GM21381 (cell line): ENCODE results near the gene DDO.
"Not testable (repeated sequence)": the region's sequence is repeated elsewhere in the genome, so short reads cannot be mapped to it uniquely, and the experiment has no call there.

ENCODE experiments used
- ATAC-seq: cut with Tn5 transposase; IDR thresholded peaks from one replicate; pipeline ENCODE4 v1.9.1; 2021; ENCODE audit warnings: mild to moderate bottlenecking, moderate library complexity; ENCODE audit not compliant: unreplicated experiment

Gene DDO

GRCh38 chr6:110415086-110415916 is at the start of gene DDO:
Gene DDO, minus strand, starts transcription at chr6:110415575. Its CDS starts 2,113 bp downstream, at chr6:110413462.
- no peak for ATAC-seq

DNA sequence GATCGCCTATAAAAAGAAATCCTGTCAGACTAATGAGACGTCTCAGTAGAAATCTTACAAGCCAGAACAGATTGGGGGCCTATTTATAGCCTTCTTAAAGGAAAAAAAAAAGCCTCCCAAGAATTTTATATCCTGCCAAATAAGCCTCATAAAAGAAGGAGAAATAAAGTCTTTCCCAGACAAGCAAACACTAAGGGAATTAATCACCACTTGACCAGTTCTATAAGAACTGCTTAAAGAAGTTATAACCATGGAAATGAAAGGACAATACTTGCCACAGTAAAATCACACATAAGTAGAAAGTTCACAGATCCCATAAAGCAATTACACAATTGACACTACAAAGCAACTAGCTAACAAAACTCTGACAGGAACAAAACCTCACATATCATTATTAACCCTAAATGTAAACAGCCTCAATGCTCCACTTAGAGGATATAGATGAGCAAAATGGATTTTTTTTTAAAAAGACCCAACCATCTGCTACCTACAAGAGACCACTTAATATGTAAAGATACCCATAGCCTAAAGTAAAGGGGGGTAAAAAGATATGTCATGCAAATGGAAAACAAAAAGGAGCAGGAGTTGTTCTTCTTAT is 47.6 kb upstream of the DDO start:
- no peak for ATAC-seq

DNA sequence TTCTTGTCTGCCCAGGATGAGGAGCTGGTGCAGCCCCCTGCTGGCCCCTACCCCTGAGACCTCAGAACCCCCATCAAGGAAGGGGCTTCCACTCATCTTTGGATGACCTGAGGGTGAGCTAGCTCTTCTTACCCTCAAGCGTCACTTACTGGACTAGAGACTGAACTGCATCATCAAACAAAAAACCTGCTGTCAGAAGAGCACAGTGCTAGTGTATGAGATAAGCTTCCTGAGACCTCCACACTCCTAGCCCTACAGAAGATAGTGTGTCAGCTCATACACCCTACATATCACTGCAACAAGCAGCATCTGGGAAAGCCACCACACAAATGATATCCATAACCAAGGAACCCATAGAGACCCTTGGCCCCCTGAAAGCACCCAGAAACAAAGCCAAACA is 46.0 kb upstream of the DDO start:
- no peak for ATAC-seq

- no peak for ATAC-seq
These were observed 43.8 kb upstream of the DDO start for GRCh38 chr6:110459137-110459536.

DNA sequence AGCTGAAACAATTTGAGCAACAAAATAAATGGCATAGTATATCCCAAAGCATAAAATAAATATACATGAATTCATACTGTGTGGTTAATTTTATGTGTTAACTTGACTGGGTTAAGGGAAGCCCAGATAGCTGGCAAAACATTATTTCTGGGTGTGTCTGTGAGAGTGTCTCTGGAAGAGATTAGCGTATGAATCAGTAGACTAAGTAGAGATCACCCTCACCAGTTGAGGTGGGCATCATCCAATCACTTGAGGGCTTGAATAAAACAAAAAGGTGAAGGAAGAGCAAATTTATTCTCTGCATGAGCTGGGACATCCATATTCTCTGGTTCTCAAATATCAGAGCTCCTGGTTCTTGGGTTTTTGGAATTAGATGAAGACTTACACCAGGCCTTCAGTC is 43.1 kb upstream of the DDO start:
- no peak for ATAC-seq

- ATAC-seq = not testable (repeated sequence)
These were observed 42.3 kb upstream of the DDO start for GRCh38 chr6:110457567-110458175.

- no peak for ATAC-seq
These were observed 41.3 kb upstream of the DDO start for GRCh38 chr6:110456694-110457093.

DNA sequence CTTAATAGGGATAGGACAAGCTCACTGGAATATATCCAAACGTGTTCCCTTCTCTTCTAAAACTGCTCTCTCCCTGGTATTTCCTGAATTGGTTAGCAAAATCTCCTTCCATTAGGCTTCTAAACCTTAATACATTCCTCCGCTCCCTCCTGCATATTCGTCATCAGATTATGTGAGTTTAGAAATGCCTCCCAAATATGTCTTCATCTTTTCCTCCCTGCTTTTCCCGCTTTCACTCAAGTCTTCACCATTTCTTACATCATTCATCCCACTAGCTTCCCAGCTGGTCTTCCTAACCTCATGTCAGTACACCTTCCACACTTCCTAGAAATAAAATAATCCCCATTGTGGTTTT is 34.1 kb upstream of the DDO start:
- no peak for ATAC-seq

DNA sequence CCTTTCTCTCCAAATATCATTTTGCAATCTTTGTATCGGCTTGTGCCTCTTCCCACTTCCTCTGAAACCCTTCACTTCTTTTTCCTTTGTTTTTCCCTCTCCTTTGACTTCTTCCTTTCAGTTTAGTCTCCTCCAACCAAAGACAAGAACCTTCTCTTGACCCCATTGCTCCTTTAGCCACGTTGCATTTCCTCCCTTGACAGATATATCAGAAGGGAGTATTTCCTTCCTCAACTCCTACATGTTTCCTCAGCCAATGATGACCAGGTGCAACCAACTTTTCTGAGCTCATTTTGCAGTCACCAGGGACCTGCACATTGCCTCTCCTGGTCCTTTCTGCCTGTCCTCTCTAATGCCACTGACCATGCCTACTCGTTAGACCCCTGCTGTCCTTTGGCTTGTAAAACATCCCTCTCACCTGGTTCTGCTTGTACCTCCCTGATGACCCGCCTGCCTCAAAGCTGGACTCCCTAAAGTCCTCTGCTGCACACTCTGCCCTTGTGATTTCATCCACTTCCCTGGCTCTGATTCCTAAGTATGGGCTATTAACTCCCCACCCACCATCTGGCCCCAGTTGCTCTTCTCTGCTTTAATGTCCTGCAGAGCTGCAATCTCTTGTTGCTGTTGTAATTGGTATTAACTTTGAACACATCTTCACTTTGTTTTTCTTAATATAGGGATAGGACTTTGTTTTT is 33.6 kb upstream of the DDO start:
- no peak for ATAC-seq

DNA sequence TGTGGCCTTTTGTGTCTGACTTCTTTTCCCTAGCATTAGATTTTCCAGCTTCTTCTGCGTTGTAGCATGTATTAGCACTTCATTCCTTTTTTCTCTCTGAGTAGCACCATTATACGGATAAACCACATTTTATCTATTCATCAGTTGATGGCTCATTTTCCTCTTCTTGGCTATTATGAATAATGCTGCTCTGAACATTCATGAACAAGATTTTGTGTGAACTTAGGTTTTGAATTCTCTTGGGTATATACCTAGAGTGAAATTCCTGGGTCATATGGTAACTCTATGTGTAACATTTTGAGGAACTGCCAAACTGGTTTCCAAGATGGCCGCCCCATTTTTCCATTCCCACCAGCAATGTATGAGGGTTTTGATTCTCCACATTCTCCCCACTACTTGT is 32.4 kb upstream of the DDO start:
- ATAC-seq = no peak

DNA sequence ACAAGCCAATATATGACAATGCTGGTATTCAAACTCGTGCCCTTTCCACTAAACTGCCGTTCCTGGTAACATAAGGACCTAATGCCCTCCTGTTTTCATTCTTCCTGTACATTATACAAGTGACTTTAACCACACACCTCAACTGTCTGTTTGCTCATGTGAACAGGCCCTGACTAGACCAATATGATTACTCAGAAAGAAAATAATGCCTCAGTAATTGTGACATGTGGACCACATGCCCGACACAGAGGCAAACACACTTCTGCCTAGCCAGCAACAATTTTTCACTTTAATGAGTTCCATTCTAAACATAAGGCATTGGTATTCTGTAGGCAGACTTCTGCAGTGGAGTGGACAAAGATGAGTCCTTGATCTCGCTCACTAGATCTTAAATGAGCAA is 31.0 kb upstream of the DDO start:
- no peak for ATAC-seq

DNA sequence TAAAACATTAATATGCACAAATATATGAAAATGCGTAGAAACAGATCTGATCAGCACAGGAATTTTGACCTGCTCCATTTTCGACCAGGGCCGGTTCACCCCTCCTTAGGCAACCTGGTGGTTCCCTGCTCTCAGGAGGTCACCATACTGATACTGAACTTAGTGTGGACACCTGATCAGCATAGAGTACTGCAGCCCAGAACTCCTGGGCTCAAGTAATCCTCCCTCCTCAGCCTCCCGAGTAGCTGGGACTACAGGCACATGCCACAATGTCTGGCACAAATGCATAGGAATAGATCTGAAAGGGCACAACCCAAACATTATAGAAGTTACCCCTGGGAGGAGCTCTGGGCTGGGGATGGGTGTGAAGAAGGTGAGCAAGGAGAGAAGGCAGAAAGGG is 24.7 kb upstream of the DDO start:
- no peak for ATAC-seq

DNA sequence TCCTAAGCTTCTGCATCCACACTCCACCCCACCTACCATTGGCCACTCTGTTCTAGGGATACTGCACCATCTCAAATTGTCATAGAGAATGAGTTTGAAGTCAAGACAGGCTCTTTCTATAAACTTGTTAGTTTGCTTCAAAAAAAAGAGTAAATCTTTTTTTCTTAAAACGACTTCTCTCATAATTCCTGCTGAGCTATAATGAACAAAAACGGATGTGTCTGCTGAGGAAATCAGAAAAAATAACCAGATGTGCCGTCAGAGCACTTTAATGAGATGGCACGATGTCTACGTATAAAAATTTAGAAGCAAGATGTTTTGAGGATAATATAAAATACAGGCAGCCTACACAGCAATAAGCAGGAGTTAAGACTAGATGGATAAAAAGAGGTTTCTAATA is 24.0 kb upstream of the DDO start:
- no peak for ATAC-seq

DNA sequence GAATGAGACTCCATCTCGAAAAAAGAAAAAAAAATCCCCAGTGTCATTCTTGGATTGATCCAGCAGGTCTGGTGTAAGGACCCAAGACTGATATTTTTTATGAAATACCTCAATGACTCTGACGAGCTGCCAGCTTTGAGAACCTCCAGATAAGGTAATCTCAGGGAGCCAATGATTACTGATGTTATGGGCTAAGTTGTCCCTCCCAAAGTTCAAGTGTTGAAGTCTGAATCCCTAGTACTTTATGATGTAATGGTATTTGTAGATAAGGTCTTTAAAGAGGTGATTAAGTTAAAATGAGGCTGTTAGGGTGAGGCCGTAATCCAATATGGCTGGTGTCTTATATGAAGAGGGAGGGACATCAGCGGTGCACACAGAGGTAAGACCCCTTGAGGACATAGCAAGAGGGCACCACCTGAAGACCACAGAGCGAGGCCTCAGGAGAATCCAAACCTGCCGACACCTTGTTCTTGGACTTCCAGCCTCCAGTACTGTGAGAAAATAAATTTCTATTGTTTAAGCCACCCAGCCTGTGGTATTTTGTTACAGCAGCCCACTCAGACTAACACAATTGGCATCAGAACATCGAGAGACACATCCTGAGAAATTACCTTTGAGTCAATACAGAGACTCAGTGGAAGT is 19.7 kb upstream of the DDO start:
- no peak for ATAC-seq

GRCh38 chr6:110432285-110432900 is 17.0 kb upstream of the DDO start:
- ATAC-seq = no peak

DNA sequence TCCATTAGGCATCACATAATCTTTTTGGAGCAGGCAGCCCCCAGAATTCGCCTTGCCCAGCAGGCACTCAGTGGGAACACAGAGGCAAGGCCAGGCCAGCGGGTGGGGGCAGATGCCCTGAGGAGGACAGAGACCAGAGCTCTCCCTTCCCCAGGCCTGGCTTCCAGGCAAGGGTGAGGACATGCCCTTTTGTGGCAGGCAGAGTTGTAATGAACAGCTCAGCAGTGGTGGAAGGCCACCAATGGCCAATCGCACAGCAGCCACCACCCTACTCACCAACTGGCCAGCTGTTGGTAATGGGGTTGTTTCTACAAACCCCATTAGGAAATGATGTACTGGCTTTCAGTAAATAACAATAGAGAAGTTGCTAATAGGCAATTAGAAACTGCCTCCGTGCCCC is 15.4 kb upstream of the DDO start:
- ATAC-seq = no peak

GRCh38 chr6:110430236-110430635 is 14.9 kb upstream of the DDO start:
- no peak for ATAC-seq

- ATAC-seq = no peak
These were observed 12.8 kb upstream of the DDO start for GRCh38 chr6:110428153-110428552.

- no peak for ATAC-seq
These were observed 10.4 kb upstream of the DDO start for GRCh38 chr6:110425816-110426215.

GRCh38 chr6:110422444-110422822 is 7.1 kb upstream of the DDO start:
- no peak for ATAC-seq
